Fibroblast of skin of right quadriceps (primary cell): ENCODE results near the gene PARD6G.
A peak's percentile ranks its signal among the peaks of the same experiment; 100 is the strongest.
"Not testable (repeated sequence)": the region's sequence is repeated elsewhere in the genome, so short reads cannot be mapped to it uniquely, and the experiment has no call there.

ENCODE experiments used
- DNase-seq: peaks from one replicate; pipeline ENCODE4 v3.0.0-alpha.2; 2013

The PARD6G gene

DNA sequence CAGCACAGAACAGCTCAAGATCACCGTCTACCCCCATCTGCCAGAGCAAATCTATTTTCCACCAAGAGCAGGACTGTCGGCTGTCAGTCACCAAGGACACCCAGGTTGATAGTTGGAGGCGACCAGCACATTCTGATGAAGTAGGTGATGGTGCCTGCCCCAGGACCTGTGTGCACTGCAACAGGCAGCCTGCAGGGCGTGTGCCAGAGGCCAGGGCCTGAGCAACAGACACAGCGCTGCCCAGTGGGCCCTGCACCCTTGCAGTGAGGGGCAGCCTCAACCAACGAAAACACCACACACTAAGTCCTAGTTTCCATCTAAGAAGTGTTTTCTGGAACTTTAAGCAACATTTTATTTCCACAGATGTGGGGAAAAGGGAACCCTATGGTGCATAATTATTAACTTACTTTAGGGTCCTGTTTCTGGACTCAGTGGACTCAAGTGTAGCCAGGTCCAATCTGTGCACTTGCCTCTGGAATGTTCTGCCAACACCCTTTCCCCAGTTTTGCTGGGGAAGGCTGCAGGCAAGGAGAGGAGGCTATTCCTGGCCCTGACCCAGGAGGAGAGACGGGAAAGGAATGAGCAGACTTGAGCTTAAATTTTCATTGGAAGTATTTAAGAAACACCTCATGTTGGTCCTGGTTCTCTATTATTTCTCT is 76.8 kb downstream of the PARD6G start:
- DNase-seq, result no peak

GRCh38 chr18:80169607-80170006 is 77.7 kb downstream of the PARD6G start:
- DNase-seq, result peak; percentile 23

- no peak for DNase-seq
These were observed 78.3 kb downstream of the PARD6G start for GRCh38 chr18:80168982-80169381.

DNA sequence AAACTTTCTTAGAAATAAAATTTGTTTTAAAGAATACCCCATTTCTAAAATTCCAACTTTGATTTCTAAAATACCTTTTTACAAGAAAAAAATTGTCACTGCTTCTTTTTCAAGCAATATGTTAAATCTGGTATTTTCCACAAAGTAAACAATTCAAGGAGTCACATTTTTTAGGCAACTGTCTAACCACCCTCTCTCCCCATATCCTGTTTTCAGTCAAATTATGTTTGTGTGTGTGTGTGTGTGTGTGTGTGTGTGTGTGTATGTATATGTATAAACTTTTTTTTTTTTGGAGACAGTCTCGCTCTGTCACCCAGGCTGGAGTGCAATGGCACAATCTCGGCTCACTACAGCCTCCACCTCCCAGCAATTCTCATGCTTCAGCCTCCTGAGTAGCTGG is 79.0 kb downstream of the PARD6G start:
- DNase-seq, result peak; percentile 53

DNA sequence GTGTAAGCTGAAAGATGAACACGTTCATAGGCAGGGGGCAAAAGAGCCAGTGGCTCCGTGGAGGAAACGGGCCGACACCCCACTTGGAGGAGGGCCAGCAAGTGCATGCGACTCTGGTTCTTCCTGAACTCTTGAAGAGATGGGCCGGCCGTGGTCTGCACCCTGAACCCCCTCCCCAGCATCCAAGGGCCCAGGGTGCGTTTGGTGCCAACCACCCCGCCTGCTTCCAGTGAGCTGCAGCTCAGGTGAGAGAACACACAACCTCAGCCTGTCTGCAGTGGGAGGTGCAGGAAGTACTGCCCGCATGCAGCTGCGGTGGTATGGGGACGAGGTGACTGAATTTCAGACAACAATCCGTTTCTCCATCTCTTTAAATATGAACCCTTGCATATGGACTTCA is 79.4 kb downstream of the PARD6G start:
- no peak for DNase-seq

DNA sequence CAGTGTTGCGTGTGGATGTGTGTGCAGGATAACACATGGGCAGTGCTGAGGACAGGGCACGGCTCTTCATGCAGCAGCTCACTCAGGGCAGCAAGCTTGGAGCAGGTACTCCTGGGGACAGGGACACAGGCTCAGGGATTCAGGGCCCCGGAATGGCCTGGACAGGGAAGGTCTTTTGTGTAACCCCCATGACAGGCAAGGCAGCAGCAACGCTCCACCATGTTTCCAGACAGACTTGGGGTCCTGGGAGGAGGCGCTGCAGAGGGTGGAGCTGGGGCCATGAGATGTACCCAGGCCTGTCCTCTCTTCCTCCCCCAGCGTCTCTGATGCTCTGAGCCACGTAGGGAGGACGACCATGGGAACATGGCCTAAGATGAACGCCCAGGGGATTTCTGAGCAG is 80.0 kb downstream of the PARD6G start:
- DNase-seq, result no peak

GRCh38 chr18:80166725-80167124 is 80.6 kb downstream of the PARD6G start:
- DNase-seq, result no peak

DNA sequence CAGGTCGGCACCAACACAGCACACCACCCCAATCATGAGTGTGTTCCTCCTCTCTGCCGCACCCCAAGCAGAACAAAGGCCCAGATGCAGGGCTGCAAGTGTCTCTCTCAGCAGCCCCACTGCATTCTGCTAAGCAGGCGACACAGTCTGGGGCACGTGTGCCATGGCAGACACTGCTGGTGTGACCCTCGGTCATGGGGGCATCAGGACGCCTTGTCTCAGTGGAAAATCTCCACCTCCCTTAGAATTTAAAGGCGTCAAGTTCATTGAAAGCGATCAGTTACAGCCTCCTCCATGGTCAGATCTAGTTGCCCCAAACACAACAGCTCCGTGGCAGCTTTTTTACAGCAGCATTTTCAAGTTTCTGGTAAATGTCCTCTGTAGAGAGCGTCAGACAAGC is 81.1 kb downstream of the PARD6G start:
- DNase-seq, result no peak

DNA sequence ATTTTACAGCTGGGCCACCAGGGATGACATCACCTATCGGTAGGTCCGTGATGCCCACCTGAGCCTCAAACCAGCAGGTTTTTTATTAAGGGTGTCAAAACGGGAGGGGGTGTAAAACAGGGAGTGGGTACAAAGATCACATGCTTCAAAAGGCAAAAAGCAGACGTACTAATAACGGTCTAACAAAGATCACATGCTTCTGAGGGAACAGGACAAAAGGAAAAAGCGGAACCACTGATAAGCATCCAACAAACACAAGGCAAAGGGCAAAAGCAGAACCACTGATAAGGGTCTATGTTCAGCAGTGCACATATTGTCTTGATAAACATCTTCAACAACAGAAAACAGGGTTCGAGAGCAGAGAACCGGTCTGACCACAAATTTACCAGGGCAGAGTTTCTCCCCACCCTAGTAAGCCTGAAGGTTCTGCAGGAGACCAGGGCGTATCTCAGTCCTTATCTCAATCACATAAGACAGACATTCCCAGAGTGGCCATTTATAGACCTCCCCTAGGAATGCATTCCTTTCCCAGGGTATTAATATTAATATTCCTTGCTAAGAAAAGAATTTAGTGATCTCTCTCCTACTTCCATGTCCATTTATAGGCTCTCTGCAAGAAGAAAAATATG is 82.5 kb downstream of the PARD6G start:
- not testable (repeated sequence) for DNase-seq

DNA sequence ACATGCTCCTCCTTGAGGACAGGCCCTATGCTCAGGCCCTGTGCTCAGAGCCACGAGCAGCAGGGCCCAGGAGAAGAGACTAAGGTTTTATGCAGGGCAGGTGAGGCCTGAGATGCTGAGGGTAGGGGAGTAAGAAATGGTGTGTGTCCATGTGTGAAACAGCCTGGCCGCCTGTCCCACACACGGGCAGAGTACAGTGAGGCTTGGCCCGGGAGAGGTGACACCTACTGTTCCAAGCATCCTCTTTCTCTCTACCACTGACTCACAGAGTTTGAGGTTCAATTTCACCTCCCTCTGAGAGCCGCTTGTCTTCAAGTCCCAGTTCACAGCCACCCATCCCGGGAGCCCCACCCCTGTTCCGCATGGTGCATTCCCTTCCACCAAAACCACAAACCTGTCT is 84.1 kb downstream of the PARD6G start:
- DNase-seq, result no peak

DNA sequence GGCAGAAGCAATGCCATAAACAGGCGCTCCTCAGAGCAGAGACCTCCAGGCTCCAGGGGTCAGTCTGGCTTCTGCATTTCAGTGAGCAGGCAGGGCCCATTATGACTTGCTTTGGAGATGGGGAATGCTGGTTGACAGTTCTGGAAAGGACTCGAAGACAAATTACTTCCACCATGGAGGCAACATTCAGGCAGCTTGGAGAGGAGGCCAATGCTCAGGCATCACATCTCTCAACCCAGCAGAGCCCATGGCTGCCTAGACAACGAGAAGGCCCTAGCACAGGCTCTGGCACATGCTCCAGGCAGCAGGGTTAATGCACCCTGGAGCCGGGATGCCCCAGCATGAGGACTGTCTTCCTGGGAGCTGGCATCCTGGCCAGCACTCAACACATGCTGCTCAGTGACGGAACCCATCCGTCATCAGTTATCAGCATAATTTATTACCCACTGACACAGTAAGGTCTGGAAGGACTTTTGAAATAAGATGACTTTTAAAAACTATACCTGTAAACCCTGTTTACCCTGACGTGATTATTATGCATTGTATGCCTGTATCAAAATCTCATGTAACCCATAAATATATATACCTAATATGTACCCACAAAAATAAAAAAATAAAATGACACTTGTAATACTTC is 85.4 kb downstream of the PARD6G start:
- DNase-seq, result no peak

- DNase-seq, result peak; percentile 26
These were observed 87.3 kb downstream of the PARD6G start for GRCh38 chr18:80159713-80160636.

- DNase-seq, result no peak
These were observed 88.9 kb downstream of the PARD6G start for GRCh38 chr18:80158365-80158764.

GRCh38 chr18:80157708-80158343 is 89.5 kb downstream of the PARD6G start:
- peak; percentile 55 for DNase-seq

DNA sequence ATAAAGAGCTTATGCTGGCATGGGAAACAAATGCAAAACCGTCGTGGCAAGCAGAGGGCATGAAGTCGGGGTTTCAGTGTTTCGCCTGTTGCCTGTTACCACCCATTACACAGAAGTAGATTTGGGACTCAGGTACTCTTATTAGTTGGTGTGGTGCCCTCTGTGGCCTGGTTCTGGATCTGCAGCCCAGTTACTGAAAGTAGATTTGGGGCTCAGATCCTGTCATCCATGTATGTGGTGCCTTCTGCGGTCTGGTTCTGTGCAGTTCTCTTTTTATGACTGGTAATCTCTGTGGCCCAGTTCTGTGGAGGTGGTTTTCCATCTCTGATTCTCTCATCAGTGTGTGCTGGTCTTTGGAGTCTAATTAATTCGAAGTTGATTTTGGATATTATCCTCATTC is 93.0 kb downstream of the PARD6G start:
- no peak for DNase-seq

DNA sequence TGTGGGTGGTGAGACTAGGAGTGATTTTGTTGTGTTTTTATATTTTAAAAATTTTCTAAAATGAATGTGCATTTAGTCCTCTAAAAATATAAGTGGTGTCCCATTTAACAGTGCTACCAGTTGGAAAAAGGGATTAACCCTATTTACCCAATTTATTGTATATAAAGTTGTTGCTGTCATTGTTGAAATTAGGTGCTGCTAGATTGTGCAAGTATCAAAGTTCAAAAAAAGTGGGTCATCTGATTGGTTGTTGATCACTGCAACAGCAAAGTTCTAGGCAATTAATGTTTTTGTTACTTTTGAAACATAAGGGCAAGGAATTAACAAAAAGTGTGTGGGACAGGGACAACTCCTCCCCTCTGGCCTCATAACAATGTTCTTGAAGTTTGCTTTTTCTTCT is 97.6 kb downstream of the PARD6G start:
- DNase-seq, result no peak

DNA sequence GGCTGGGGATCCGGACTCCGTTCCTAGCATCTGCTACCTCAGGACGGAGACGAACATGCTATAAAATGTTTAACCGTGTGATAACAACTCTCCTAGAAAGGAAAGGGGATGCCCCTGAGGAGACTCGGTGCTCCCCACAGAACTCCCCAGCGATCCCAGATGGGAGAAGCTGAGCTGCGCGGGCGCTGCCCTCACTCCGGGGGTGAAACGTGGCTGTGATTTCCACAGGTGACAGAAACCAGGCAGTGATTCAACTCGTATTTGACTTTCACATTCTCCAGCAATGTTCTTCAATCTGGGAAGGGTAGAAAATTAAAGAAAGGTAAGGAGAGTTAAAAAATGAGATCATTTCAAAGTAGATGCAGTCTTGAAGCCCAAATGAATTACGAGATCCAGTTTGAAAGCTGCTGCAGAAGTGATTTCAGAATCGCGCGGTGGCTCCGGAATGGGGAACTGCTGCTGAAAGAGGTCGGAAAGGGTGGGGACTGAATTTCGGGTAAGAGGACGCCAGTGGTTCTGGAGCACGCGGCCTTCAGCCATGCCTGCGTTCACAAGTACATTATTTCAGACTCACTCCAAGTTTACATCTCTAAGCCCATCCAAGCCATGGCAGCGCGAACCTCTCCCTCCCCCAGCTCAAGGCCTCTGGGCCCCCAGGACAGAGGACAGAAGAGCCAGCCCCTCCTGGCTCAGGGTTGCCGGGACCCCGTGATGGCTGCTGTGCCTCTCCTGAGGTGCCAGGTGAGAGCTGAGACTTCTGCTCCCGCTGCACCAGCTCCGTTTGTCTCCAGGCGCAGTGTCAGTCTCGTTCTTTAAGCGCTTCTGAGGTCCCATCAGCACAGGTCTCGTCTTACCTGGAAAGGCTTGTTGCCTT is 98.8 kb downstream of the PARD6G start:
- DNase-seq, result no peak

- DNase-seq, result peak; percentile 79
These were observed 99.6 kb downstream of the PARD6G start for GRCh38 chr18:80147418-80148325.

DNA sequence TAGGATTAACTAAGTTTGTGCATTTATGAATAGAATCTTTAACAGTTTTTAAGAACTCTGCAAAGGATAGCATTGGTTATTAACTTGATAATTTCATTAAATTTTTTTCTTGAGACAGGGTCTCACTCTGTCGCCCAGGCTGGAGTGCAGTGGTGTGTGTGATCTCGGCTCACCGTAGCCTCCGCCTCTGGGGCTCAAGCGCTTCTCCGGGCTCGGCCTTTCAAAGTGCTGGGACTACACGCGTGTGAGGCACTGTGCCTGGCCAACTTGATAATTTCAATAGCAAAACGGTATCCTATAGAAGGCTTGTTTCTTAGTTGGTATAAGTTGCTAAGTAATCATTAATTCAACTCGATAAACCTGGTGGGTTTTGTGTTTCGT is 100.3 kb downstream of the PARD6G start:
- DNase-seq, result no peak

- no peak for DNase-seq
These were observed 102.0 kb downstream of the PARD6G start for GRCh38 chr18:80145196-80145804.
